Right atrium auricular region (tissue), 2 donors: ENCODE measurements around the gene STMN1. TPM values are rescaled to one million over a fixed set of nuclear protein-coding genes. Genes with fewer than 3 reads are reported as not detected.
"Not testable (repeated sequence)": the region's sequence is repeated elsewhere in the genome, so short reads cannot be mapped to it uniquely, and the experiment has no call there.

Experiments
- DNase-seq: peaks from one replicate; pipeline ENCODE4 v3.0.0-alpha.2; 2019; ENCODE audit warnings: low spot score
- H3K27ac ChIP-seq, 2 donors: fragments of 200-600 bp; sonication (generic); 1 replicate in 1 of 2; 2 replicates in 1 of 2; pipeline ENCODE4 v1.5.1; 2016 to 2019
- H3K27me3 ChIP-seq, 2 donors: fragments of 200-600 bp; sonication (generic); one replicate each; pipeline versions ENCODE4 v1.5.1 to v1.6.0; 2017 to 2019
- H3K36me3 ChIP-seq: fragments of 200-600 bp; sonication (generic); one replicate; pipeline ENCODE4 v1.5.1; 2016
- H3K4me1 ChIP-seq, 2 donors: fragments of 200-600 bp; sonication (generic); one replicate each; pipeline versions ENCODE4 v1.5.1 to v1.6.0; 2017 to 2019
- H3K4me3 ChIP-seq, 2 donors: fragments of 200-600 bp; sonication (generic); 1 replicate in 1 of 2; 2 replicates in 1 of 2; pipeline ENCODE4 v1.5.1; 2017 to 2019; ENCODE audit warnings: mild to moderate bottlenecking in 1 of 2, moderate library complexity in 1 of 2
- H3K9me3 ChIP-seq, 2 donors: fragments of 200-600 bp; sonication (generic); one replicate each; pipeline ENCODE4 v1.5.1; 2019
- CTCF ChIP-seq, 2 donors: fragments of 200-600 bp; sonication (generic); IDR thresholded peaks; one replicate each; pipeline ENCODE4 v1.5.1; 2019; ENCODE audit warnings: antibody characterized with exemption in 2 of 2
- total RNA-seq, 2 donors: library from RNA; depleted of rRNA; stranded (reverse); fragments of >200 nt; gene quantifications; one replicate each; pipeline ENCODE4 v1.1.0, GENCODE V29; 2016

The STMN1 gene
- total RNA-seq, 2 donors from 2014 or later, result 13.4 to 21.0 TPM

- TF ChIP-seq CTCF (IDR thresholded peaks at IDR 0.05), result no peak
- Histone ChIP-seq H3K27me3 (no peaks in the 10 kb centered on the region), H3K27ac (no peak overlapping the region), H3K4me1 (no peaks in the 10 kb centered on the region), H3K9me3 (no peaks in the 10 kb centered on the region), H3K36me3 (no peaks in the 10 kb centered on the region), H3K4me3 (no peak overlapping the region)
- DNase-seq, result no peak
Measured at GRCh38 chr1:25947027-25947426, 40.8 kb upstream of the STMN1 start.

GRCh38 chr1:25945761-25946160 is 39.5 kb upstream of the STMN1 start:
- no peaks in the 10 kb centered on the region for H3K27me3 ChIP-seq
- no peak overlapping the region for H3K4me3 ChIP-seq
- TF ChIP-seq CTCF (IDR thresholded peaks at IDR 0.05), result no peak
- H3K27ac ChIP-seq, result no peak overlapping the region
- H3K4me1 ChIP-seq, result no peaks in the 10 kb centered on the region
- DNase-seq, result no peak
- H3K36me3 ChIP-seq, result no peaks in the 10 kb centered on the region
- no peaks in the 10 kb centered on the region for H3K9me3 ChIP-seq

GRCh38 chr1:25944986-25945385 is 38.8 kb upstream of the STMN1 start:
- no peak for DNase-seq
- no peak for TF ChIP-seq CTCF (IDR thresholded peaks at IDR 0.05)

GRCh38 chr1:25943511-25943910 is 37.3 kb upstream of the STMN1 start:
- not testable (repeated sequence) for H3K9me3 ChIP-seq, H3K27ac ChIP-seq, DNase-seq, H3K36me3 ChIP-seq, H3K27me3 ChIP-seq, H3K4me1 ChIP-seq, H3K4me3 ChIP-seq

More at GRCh38 chr1:25944986-25945385, 38.8 kb upstream of the STMN1 start:
- no peak overlapping the region for H3K27ac ChIP-seq
- H3K4me1 ChIP-seq, result no peaks in the 10 kb centered on the region
- H3K4me3 ChIP-seq, result no peak overlapping the region
- H3K9me3 ChIP-seq, result no peaks in the 10 kb centered on the region
- H3K27me3 ChIP-seq, result no peaks in the 10 kb centered on the region
- no peaks in the 10 kb centered on the region for H3K36me3 ChIP-seq

GRCh38 chr1:25936947-25937346 is 30.7 kb upstream of the STMN1 start:
- no peak overlapping the region for H3K4me3 ChIP-seq
- no peak for DNase-seq
- H3K4me1 ChIP-seq, result peaks cover 0 to 8% of the 10 kb centered on the region in 2 donors
- no peaks in the 10 kb centered on the region for H3K9me3 ChIP-seq
- no peaks in the 10 kb centered on the region for H3K36me3 ChIP-seq
- TF ChIP-seq CTCF (IDR thresholded peaks at IDR 0.05), result no peak
- H3K27me3 ChIP-seq, result no peaks in the 10 kb centered on the region
- H3K27ac ChIP-seq, result no peak overlapping the region

GRCh38 chr1:25933479-25934365 is 27.5 kb upstream of the STMN1 start:
- no peak for DNase-seq

GRCh38 chr1:25932811-25933400 is 26.7 kb upstream of the STMN1 start:
- H3K4me1 ChIP-seq, H3K9me3 ChIP-seq, H3K27me3 ChIP-seq, H3K4me3 ChIP-seq, H3K27ac ChIP-seq, DNase-seq, H3K36me3 ChIP-seq: not testable (repeated sequence)

More at GRCh38 chr1:25933479-25934365, 27.5 kb upstream of the STMN1 start:
- no peak overlapping the region for H3K4me3 ChIP-seq
- H3K9me3 ChIP-seq, result no peaks in the 10 kb centered on the region
- H3K4me1 ChIP-seq, result peaks cover 0 to 8% of the 10 kb centered on the region in 2 donors
- no peak for TF ChIP-seq CTCF (IDR thresholded peaks at IDR 0.05)
- no peaks in the 10 kb centered on the region for H3K36me3 ChIP-seq
- no peaks in the 10 kb centered on the region for H3K27me3 ChIP-seq
- H3K27ac ChIP-seq, result no peak overlapping the region
